BJ (cell line): Measurements from ENCODE around the gene CNN3. TPM values are rescaled to one million over a fixed set of nuclear protein-coding genes. Genes with fewer than 3 reads are reported as not detected.

Experiments
- CTCF ChIA-PET: fragments of 350-600 bp; formaldehyde crosslinking; extraction: SDS; loops from one replicate; lab custom pipeline; 2021; ENCODE audit warnings: antibody characterized with exemption, inconsistent platforms; lab: Yijun Ruan, JAX
- POLR2A ChIA-PET: fragments of 300-600 bp; sonication (Branson Sonifier 250); formaldehyde crosslinking; extraction: SDS; loops from one replicate; lab custom pipeline; 2021; ENCODE audit warnings: antibody characterized with exemption; lab: Charles Lee
- DNase-seq: peaks from one replicate; pipeline ENCODE4 v3.0.0-alpha.2; 2011; ENCODE audit warnings: low read depth
- H3K27me3 ChIP-seq: 2 replicates; pipeline ENCODE4 v1.6.0; 2011; ENCODE audit warnings: low read length; ENCODE audit not compliant: control insufficient read depth, insufficient read depth
- H3K36me3 ChIP-seq: 2 replicates; pipeline ENCODE4 v1.5.1; 2011; ENCODE audit warnings: low read length; ENCODE audit not compliant: control insufficient read depth, insufficient read depth
- H3K4me3 ChIP-seq: 2 replicates; pipeline ENCODE4 v1.5.1; 2011; ENCODE audit warnings: low read depth, mild to moderate bottlenecking, control low read depth, low read length
- polyA plus RNA-seq: library from polyadenylated mRNA; depleted of rRNA; stranded (reverse); fragments of >200 nt; gene quantifications from 2 replicates; pipeline ENCODE4 v1.2.3, GENCODE V29; 2011
- TF ChIP-seq, protein P1 (sequence below): IDR thresholded peaks from 2 replicates; pipeline ENCODE4 v1.5.1; 2011; ENCODE audit warnings: low read depth, mild to moderate bottlenecking, control low read depth, inconsistent platforms, low read length, moderate library complexity; ENCODE audit not compliant: insufficient read depth

The CNN3 gene
- polyA plus RNA-seq, 1 experiment, result 169 TPM

- POLR2A ChIA-PET, result no interaction called here
- CTCF ChIA-PET, result interaction anchor here (1.0 to 1.7 kb wide), 3 partner anchors 11 to 71 kb away, joined by 3 to 9 read pairs (median 3); no protein-coding TSS in a partner anchor
- TF ChIP-seq, protein P1, sequence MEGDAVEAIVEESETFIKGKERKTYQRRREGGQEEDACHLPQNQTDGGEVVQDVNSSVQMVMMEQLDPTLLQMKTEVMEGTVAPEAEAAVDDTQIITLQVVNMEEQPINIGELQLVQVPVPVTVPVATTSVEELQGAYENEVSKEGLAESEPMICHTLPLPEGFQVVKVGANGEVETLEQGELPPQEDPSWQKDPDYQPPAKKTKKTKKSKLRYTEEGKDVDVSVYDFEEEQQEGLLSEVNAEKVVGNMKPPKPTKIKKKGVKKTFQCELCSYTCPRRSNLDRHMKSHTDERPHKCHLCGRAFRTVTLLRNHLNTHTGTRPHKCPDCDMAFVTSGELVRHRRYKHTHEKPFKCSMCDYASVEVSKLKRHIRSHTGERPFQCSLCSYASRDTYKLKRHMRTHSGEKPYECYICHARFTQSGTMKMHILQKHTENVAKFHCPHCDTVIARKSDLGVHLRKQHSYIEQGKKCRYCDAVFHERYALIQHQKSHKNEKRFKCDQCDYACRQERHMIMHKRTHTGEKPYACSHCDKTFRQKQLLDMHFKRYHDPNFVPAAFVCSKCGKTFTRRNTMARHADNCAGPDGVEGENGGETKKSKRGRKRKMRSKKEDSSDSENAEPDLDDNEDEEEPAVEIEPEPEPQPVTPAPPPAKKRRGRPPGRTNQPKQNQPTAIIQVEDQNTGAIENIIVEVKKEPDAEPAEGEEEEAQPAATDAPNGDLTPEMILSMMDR, result no peak
- H3K36me3 ChIP-seq, result no peaks in the 10 kb centered on the region
- H3K4me3 ChIP-seq, result no peak overlapping the region
- no peaks in the 10 kb centered on the region for H3K27me3 ChIP-seq
- no peak for DNase-seq
These were observed 24.1 kb upstream of the CNN3 start for GRCh38 chr1:94951046-94951445.

DNA sequence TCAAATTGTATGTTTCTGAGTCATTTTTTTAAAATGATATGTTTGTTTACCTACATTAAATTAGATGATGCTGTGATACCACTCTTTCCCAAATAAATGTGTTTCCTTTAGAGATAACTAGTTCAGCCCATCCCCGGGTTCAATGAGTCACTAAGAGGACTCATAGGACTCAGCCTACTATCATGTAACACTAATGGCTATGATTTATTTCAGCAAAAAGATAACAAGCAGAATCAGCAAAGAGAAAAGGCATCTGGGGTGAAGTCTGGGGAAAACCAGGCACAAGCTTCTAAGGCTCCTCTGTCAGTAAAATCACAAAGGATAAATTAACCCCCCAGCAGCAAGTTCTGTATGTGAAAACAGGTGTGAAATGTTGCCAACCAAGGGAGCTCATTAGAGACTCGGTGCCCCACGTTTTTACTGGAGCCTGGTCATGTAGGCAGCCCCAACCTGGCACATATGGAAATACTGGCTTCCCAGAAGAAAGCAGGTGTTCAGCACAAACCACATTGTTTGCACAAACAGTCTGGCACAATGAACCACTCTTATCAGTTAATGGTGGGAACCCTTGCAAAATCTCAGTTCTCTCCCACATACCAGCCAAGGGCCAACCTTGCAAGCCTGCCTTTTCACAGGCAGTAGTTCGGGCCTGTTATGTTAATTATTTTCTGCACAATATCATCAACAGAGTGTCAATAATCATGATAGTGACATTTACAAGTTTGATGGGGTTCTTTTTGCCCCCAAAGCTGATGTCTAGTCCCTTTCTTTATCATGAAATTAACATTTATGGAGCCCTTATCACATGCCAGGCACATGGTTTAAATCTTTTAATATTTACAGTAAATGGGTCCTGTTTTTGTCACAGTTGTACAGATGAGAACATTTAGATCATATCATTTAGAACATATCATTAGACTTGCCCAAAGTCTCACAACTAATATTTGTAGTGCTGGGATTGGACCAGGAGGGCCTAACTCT is 23.1 kb upstream of the CNN3 start:
- Histone ChIP-seq H3K4me3 (no peak overlapping the region), H3K36me3 (no peaks in the 10 kb centered on the region), H3K27me3 (no peaks in the 10 kb centered on the region)
- no peak for DNase-seq
- ChIA-PET CTCF (no interaction called here), POLR2A (no interaction called here)
- TF ChIP-seq, protein P1, result no peak

DNA sequence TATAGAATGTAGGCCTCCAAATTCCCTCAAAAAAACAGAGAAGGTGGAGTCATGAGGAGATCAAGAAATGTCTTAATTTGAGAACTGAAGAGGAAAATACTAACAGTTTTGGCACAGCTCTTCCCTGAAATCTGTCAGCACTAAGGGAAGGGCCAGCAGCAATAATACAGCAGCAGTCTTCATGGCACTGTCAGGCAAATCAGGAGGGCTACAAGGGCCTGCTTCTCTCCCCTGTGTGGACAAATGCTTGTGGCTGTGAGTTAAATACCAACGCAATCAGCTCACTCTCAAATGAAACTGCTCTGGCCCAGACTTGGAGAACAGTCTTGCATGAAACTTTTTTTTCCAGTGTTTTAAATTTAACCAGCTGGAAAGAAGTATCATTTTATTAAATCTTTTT is 20.5 kb upstream of the CNN3 start:
- peak; percentile 74 for DNase-seq
- ChIA-PET POLR2A (interaction anchor here (0.6 kb wide), 1 partner anchor 112 kb away, joined by 3 read pairs; no protein-coding TSS in a partner anchor), CTCF (interaction anchor here (0.9 to 1.1 kb wide), 2 partner anchors 20 to 93 kb away, joined by 3 read pairs; partner anchors contain the start of gene CNN3)
- TF ChIP-seq, protein P1, result no peak
- no peaks in the 10 kb centered on the region for H3K36me3 ChIP-seq
- H3K27me3 ChIP-seq, result no peaks in the 10 kb centered on the region
- no peak overlapping the region for H3K4me3 ChIP-seq

GRCh38 chr1:94946886-94947285 is 20.0 kb upstream of the CNN3 start:
- TF ChIP-seq, protein P1, result no peak
- ChIA-PET CTCF (interaction anchor here (0.9 to 1.2 kb wide), 3 partner anchors 19 to 93 kb away, joined by 3 read pairs; partner anchors contain the start of gene CNN3), POLR2A (no interaction called here)
- no peak overlapping the region for H3K4me3 ChIP-seq
- no peaks in the 10 kb centered on the region for H3K36me3 ChIP-seq
- DNase-seq, result no peak
- H3K27me3 ChIP-seq, result no peaks in the 10 kb centered on the region
